Measurements from ENCODE around the gene ATP7B.

ATP7B gene

DNA sequence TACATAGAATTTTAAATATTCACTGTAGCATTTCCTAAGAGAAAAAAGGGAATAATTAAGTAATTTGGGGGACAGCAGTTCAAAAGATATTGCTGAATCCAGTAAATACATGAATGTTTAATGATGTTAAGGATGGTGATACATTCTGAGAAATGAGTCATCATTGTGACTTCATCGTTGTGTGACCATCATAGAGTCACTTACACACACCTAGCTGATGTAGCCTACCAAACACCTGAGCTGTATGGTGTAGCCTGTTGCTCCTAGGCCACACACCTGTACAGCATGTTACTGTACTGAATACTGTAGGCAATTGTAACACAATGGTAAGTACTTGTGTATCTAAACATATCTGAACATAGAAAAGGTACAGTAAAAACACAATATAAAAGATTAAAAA, 34.8 kb downstream of the ATP7B start:
- DNase-seq, result no peak

- DNase-seq, result no peak
Observed at GRCh38 chr13:51974482-51974881, 36.8 kb downstream of the ATP7B start.

DNA sequence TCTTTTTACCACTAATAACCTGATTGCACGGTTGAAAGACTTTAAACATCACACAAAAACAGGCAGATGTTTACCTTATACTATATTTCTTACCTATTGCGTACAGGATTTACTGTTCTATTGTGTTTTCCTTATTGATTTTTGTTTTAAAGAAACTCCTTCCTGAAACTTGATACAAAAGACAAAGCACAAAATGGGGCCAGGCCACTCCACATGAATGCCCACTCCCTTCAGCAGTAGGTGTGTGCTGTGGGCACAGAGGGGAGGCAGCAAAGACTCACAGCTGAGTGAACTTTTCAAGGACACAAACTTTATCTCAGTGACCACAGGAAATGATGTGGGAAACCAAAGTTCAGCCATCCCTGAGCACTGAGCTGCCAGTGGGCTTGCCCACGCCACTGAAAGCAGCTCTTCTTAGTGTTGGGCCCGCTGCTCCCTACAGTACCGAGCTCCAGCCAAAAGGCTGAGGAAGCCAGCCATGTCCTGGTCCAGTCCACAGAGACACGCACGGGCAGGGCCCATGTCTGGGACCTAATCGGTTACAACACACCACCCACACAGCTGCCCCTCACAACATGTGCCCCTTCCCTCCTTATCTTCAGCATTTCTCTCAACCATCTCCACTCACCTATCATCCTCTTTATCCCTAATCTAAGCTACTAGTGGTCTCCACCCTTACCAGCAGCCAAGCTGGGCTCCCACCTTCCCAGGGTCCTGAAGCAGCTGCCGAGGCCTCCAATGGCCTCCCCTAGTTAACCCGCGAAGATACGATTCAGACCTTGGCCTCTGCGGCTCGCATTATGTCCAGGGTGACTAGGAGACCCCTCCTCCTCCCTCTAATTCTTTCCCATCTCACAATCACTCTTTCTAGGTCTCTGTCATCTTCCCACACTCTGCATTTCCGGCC, 39.5 kb downstream of the ATP7B start:
- no peak for DNase-seq

DNA sequence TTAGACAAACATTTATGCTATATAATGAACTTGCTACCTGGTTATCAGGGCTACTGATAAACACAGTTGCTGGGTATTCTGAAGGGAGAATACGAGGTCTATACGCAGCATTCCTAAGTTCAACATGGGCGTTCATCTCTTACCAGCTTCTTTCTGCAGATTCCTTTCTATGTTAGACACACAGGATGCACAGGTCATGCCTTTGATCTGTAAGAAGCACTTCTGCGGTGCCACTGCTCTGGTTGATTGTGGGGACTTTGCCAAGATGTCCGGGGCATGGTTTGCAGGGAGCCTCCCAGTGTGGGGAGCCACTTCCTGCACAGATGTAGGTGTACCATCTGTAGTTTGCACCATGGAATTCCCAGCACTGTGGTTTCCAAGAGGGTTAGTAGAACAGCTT, 40.9 kb downstream of the ATP7B start:
- DNase-seq, result no peak

- no peak for DNase-seq
Observed at GRCh38 chr13:51967482-51968446, 43.5 kb downstream of the ATP7B start.

GRCh38 chr13:51966186-51966585, 45.1 kb downstream of the ATP7B start:
- DNase-seq, result no peak

DNA sequence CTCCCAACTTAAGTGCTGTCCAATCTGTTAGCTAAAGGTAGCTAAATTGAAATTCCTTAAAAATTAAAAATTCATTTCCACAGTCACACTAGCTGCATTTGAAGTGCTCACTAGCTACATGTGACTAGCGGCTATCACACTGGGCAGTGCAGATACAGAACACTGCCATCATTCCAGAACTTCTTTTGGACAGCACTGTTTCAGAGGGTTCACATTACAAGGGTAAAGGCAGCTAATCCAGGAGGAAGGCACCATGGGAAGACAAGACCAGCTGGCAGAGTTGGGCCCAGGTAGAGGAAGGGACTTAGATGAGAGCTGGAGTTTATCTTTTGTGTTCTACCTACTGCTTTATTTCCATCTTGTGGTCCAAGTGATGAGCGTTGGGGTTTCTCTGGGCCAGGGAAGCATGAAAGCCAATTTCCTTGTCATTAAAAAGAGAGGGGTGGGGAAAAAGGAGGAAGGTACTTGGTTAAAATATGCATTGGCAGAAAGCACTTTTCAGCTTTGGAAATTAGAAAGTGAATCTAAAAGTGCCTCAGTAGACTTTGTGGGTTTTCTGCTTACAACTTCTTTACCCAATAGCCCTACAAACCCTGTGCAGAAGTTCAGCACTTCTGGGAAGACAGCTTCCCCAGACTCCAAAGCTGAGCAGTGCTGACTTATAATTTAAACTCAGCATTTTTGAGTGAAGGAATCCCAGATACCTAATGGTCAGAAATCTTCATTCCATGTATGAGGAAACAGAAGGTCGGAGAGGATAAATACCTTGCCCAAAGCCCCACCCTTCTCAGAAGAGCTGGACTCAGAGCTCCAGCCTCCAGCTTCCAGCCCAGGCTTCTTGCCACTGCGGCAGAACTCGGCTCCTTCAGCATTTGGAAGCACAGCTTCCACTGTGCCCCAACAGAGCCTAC, 49.5 kb downstream of the ATP7B start:
- DNase-seq, result no peak

- no peak for DNase-seq
Observed at GRCh38 chr13:51960766-51961165, 50.5 kb downstream of the ATP7B start.

DNA sequence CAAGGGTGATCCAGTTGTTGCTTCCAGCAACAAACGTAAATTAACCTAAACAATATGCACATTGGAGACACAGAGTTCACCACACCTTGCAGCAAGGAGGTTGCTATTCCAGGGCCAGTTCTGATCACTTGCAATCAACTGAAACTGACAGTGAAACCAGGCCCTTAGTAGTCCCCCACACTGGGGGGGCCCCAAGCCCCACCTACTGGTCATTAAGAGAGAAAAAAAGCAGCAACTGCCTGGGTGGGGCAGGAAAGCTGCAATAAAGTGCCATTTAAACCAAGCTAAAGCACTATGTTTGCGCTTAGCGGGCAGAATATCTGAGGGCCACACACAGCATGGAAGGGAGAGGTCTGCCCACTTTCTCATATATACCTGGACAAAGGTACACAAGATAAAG, 51.5 kb downstream of the ATP7B start:
- DNase-seq, result no peak

DNA sequence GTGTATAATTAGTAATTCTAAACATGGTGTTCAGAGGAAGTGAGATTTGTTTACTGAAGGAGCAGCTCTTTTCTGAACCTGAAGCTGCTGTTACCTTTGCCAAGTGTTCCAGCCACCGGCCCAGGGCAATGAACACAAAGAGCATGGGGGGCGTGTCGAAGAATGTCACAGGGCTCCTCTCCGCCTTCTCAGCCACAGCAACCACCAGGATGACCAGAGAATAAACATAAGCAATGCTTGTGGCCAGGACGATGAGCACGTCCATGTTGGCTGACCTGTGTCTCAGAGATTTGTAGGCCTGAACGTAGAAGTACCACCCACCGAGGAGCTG, 53.1 kb downstream of the ATP7B start:
- DNase-seq, result no peak

DNA sequence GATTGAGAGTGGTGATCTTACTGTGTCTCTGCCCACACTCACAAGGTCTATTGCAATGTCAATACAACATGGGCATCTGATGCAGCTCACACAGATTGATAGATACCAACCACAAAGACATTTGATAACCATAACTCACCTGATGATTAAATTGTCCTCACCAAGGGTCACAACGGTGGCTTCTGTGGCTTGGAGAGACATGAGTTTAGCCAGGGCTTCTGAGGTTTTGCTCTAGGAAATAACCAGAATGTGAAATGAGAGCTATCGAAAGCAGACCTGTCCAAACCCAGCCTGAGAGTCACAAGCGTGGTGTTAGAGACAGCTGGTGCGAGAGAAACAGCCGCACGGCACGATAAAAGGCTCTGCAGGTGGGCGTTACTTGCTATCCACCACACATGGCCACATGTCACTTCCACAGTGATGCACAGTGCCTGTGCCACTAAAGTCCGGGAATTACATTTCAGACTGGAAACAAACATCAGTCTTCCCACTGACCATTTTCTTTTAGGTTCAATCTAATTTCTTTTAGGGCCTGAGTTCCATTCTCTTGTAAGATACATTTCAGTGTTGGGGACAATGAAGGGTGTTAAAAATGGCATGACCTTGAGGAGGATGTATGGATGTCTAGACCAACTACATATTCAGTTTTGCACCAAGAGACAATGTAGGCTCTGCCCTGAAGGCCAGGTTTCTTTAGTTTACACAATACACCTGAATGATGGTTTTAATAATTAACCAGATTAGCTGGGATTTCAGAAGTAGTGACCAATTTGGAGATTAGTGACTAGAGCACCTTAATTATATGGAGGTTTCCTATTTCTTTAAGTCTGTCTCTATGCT, 53.7 kb downstream of the ATP7B start:
- DNase-seq, result no peak

- no peak for DNase-seq
Observed at GRCh38 chr13:51956717-51957116, 54.5 kb downstream of the ATP7B start.

- DNase-seq, result no peak
Observed at GRCh38 chr13:51955816-51956603, 55.2 kb downstream of the ATP7B start.

GRCh38 chr13:51955281-51955771, 55.9 kb downstream of the ATP7B start:
- DNase-seq, result no peak

DNA sequence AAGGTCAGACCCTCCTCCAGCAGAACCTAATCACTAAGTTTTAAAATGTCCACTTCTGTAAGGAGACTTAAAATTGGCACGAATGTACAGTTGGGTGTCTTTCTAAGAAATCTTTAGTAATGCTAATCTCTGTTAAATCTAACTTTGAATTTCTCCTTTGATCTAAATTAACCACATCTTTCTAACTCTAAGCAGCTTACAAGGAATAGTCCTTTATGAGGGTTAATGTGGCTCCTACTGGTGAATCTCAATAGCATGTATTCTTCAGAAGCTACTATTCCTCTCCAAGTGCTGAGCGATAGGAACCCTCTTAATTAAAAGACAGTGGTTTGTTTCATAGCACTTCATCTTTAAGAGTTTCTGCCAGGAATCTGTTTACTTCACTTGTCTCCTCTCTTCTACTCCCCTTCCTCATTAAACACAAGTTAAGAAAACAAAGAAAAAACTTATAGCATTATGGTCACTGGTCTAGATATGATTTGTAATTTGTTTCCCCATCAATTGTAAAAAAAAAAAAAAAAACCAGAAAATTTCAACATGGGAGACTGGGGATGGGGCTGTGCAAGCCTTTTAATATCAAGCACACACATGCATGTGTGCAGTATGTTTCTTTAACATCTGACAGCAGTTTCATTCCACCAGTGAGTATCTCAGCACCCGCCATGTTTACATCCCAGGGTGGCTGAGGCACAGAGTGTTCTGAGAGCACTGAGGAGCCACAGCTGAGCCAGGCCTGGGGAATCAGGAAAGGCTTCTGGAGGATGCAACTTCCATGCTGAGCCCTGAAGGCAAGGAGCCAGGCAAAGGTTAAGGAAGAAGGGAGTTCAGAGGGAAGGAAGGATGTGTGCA, 57.7 kb downstream of the ATP7B start:
- no peak for DNase-seq

DNA sequence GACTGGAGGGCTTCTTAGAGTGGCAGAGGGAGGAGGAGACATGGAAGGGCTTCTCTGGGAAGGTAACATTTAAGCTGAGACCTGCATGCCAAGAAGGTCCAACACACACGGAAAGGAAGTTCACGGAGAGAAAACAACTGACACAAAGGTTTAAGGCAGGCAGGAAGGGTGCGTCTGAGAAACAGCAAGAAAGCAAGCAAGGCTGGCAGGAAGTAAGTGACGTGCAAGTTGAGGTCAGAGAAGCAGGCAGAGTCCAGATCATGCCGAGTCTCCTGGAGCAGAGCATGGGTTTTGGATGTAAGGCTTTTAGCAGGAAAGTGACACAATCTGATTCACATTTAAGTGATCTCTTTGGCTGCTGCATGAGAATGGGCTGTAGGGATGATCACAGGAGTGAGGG, 60.5 kb downstream of the ATP7B start:
- peak; percentile 44 for DNase-seq

DNA sequence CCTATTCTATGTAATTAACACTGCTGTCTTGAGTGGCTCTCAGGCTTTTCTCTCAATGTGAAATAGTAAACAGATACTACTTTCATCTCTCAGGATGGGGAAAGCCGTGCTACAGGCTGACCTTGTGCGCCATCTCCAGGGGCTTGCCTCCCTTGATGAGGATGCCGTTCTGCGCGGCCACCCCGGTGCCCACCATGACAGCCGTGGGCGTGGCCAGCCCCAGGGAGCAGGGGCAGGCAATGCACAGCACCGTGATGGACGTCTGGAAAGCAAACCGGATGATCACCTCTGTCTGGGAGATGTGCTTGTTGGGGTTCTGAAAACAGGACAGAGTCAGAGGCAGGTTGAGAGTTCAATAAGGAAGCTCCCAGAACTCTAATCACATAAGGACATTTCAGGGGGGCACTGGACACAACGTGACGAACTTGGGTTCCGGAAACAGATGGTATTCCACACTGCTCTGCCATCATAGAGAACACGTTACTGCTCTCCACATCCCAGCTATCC, 65.0 kb downstream of the ATP7B start:
- no peak for DNase-seq

DNA sequence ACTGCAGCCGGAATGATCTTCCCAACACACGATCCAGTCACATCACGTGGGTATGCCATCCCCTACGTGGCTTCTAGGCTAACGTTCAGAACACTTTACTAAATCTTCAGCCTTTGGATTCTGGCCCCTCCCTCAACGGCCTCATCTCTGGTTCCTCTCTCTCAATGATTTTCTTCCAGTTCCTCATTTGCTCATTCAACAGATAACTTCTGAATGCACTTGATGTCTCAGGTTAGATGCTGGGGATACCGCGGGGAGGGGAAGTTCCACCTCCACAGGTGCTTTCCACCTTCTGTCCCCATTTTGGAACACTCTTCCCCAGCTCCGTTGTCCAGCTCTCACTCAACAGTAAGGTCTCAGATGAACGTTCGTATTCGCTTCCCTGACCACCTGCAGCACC, 66.1 kb downstream of the ATP7B start:
- DNase-seq, result no peak

- no peak for DNase-seq
Observed at GRCh38 chr13:51944428-51944827, 66.8 kb downstream of the ATP7B start.

DNA sequence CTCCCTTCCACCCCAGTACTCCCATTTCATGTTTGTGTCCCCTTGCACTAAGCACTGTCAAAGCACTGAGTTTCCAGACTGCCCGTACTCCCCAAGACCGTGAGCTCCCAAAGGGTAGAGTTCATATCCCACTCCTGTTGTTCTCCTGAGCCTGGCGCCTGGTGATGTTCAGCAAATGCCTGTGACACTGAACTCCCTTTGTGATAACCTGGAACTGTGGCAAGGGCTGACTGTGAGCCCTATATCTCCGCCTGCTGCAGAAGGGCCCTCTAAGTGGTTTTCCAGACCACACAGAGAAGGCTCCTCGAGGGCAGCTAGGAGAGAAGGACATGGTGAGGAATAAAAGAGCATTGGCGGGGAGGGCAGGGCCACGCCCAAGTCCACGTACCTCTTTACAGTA, 67.5 kb downstream of the ATP7B start:
- DNase-seq, result no peak
